GM12878 (cell line): ENCODE results near the gene WNT9A. TPM values are rescaled to one million over a fixed set of nuclear protein-coding genes. Genes with fewer than 3 reads are reported as not detected.

Source experiments
- ATAC-seq: fragments of 200-7000 bp; cut with Tn5 transposase; 3 replicates; pipeline ENCODE4 v1.9.1; 2020; ENCODE audit warnings: mild to moderate bottlenecking, moderate library complexity
- BruUV-seq: library from RNA; stranded (reverse); fragments of 400-500 nt; replicated peaks from 2 replicates; lab custom pipeline; 2021; lab: Mats Ljungman, UMichigan
- CTCF ChIA-PET: fragments of 300-600 bp; sonication (Branson Sonifier 250); formaldehyde crosslinking; extraction: SDS; loops from one replicate; lab custom pipeline; 2021; ENCODE audit warnings: inconsistent platforms; lab: Yijun Ruan, JAX
- POLR2A ChIA-PET: fragments of 350-600 bp; formaldehyde crosslinking; extraction: SDS; loops from one replicate; lab custom pipeline; 2021; ENCODE audit warnings: inconsistent platforms; lab: Charles Lee
- RAD21 ChIA-PET: fragments of 300-600 bp; sonication (Branson Sonifier 250); formaldehyde crosslinking; loops from one replicate; lab custom pipeline; 2023; ENCODE audit warnings: antibody characterized with exemption; ENCODE audit not compliant: unreplicated experiment; lab: Charles Lee
- SMC1A ChIA-PET: fragments of 300-600 bp; sonication (Branson Sonifier 250); formaldehyde crosslinking; loops from one replicate; lab custom pipeline; 2023; ENCODE audit not compliant: unreplicated experiment, uncharacterized antibody; lab: Charles Lee
- DNase-seq: peaks from one replicate; pipeline ENCODE4 v3.0.0-alpha.2; 2011; ENCODE audit warnings: low read depth, low spot score
- FAIRE-seq: peaks from 3 replicates; lab custom pipeline; 2011; peaks lifted over from hg19 to GRCh38; lab: Jason Lieb, UNC
- H2AFZ ChIP-seq: 2 replicates; pipeline ENCODE4 v1.6.0; 2011; ENCODE audit warnings: low read depth, low read length, control low read depth; ENCODE audit not compliant: control insufficient read depth
- H3K27ac ChIP-seq: 2 replicates; pipeline ENCODE4 v1.5.1; 2011; ENCODE audit warnings: control low read depth; ENCODE audit not compliant: control insufficient read depth, insufficient read depth
- H3K27me3 ChIP-seq, 2 experiments: replicated peaks in 1 of 2; 2 replicates each; pipeline versions ENCODE4 v1.6.0 to v1.6.1; 2011; ENCODE audit warnings: low read length in 1 of 2; ENCODE audit not compliant: control insufficient read depth in 2 of 2, insufficient read depth in 2 of 2
- H3K36me3 ChIP-seq, 2 experiments: 2 replicates each; pipeline ENCODE4 v1.5.1; 2011; ENCODE audit warnings: low read length in 1 of 2; ENCODE audit not compliant: control insufficient read depth in 2 of 2, insufficient read depth in 2 of 2
- H3K4me1 ChIP-seq: 2 replicates; pipeline ENCODE4 v1.6.1; 2011; ENCODE audit warnings: mild to moderate bottlenecking, low read length, moderate library complexity, mixed read lengths; ENCODE audit not compliant: control insufficient read depth, insufficient read depth
- H3K4me2 ChIP-seq: 2 replicates; pipeline ENCODE4 v1.6.0; 2011; ENCODE audit warnings: control low read depth; ENCODE audit not compliant: control insufficient read depth, insufficient read depth
- H3K4me3 ChIP-seq: fragments of 200-600 bp; sonication (generic); 2 replicates; pipeline ENCODE4 v1.5.1; 2016
- H3K79me2 ChIP-seq: 2 replicates; pipeline ENCODE4 v1.6.0; 2011; ENCODE audit warnings: low read length; ENCODE audit not compliant: control insufficient read depth, insufficient read depth
- H3K9ac ChIP-seq: 2 replicates; pipeline ENCODE4 v1.8.0; 2011; ENCODE audit warnings: low read length, control low read depth, mixed read lengths; ENCODE audit not compliant: control insufficient read depth, insufficient read depth
- H3K9me3 ChIP-seq: replicated peaks from 3 replicates; pipeline ENCODE4 v1.5.1; 2011; ENCODE audit warnings: mild to moderate bottlenecking, low read length; ENCODE audit not compliant: control insufficient read depth, insufficient read depth
- H4K20me1 ChIP-seq: 2 replicates; pipeline ENCODE4 v1.6.0; 2011; ENCODE audit not compliant: control insufficient read depth, insufficient read depth
- ZNF24 ChIP-seq: fragments of 450-650 bp; IDR thresholded peaks from 2 replicates; pipeline ENCODE4 v1.6.1; 2017; ENCODE audit warnings: antibody characterized with exemption, mild to moderate bottlenecking
- ZNF622 ChIP-seq: fragments of 450-650 bp; IDR thresholded peaks from 2 replicates; pipeline ENCODE4 v1.6.1; 2017; ENCODE audit warnings: mild to moderate bottlenecking, inconsistent platforms
- WGBS: methylation state at CpG from one replicate; pipeline ENCODE4 v1.1.6; 2016; ENCODE audit warnings: low lambda C conversion rate; ENCODE audit not compliant: insufficient replicate concordance, insufficient coverage; ENCODE audit errors: missing lambda C conversion rate; 5-methylcytosine and 5-hydroxymethylcytosine counted together
- in situ Hi-C: fragments of 300-500 bp; cut with MboI; formaldehyde crosslinking; loops from 9 replicates; pipeline ENCODE4 v1.14.3; 2018; ENCODE audit warnings: mixed read lengths
- intact Hi-C: fragments of 100-400 bp; cut with micrococcal nuclease; formaldehyde crosslinking; loops from one replicate; pipeline ENCODE4 v1.14.2; 2022; ENCODE audit not compliant: unreplicated experiment
- polyA plus RNA-seq, 11 experiments: library from polyadenylated mRNA; depleted of rRNA in 4 of 11; unstranded in 6 of 11; stranded (reverse) in 5 of 11; fragments of >200 nt; fragmentation: Nextera tagmentation in 4 of 11; fragmentation: Illumina TruSeq in 1 of 11; extraction: Ambion mirVana in 4 of 11; extraction: Trizol in 1 of 11; gene quantifications; 1 replicate in 1 of 11; 2 replicates in 10 of 11; pipeline versions ENCODE4 v1.2.1 to v1.2.3, GENCODE V29; 2011 to 2016; ENCODE audit warnings: inconsistent platforms in 2 of 11, missing spikeins in 2 of 11, low read depth in 1 of 11
- total RNA-seq, 4 experiments: library from RNA; depleted of rRNA in 3 of 4; stranded (reverse); fragments of >200 nt in 3 of 4; fragmentation: Illumina TruSeq in 1 of 4; extraction: Trizol in 1 of 4; gene quantifications; 2 replicates each; pipeline versions ENCODE4 v1.2.1 to v1.2.3, GENCODE V29; 2013 to 2021
- TF ChIP-seq, protein P1 (sequence below): IDR thresholded peaks from 2 replicates; pipeline ENCODE4 v1.6.1; 2012; ENCODE audit warnings: low read length, inconsistent platforms

WNT9A gene
- total and polyA plus RNA-seq, 10 of the 15 experiments (the other 5 are each of a cell fraction or from before 2014, with no cell fraction given): not detected

DNA sequence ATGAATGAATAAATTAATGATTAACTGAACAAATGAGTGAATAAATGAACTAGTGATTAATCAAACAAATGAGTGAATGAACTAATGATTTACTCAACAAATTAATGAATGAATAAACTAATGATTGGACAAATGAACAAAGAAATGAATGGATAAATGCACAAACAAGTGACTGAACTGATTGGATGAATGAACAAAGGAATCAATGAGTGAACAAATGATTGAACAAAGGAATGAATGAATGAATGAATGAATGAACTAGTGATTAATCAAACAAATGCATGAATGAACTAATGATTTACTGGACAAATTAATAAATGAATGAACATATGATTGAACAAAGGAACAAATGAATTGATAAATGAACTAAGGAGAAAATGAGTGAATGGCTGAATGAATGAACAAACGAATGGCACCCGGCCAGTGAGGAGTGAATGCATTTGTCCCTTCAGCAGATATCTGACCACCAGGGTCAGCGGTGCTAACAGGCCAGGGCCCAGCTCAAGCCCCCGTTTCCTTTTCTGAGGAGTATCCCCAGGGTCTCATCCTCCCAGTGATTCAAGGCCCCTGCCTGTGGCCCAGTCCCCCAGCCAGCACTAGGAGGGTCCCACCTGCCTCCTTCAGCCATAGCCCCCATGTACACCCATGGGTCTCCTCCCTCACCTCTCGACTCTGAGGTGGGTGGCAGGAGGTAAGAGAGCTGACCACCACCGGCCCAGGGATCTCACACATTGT is 49.9 kb downstream of the WNT9A start:
- FAIRE-seq: no peak

More for the DNA sequence above, 49.9 kb downstream of the WNT9A start:
- RAD21 ChIA-PET: no interaction called here
- Histone ChIP-seq H3K4me2 (no peak overlapping the region), H3K27me3 (no peaks in the 10 kb centered on the region), H3K27ac (no peak overlapping the region), H3K79me2 (no peaks in the 10 kb centered on the region), H3K36me3 (no peaks in the 10 kb centered on the region), H3K9ac (no peak overlapping the region), H2AFZ (no peak overlapping the region), H3K9me3 (no peaks in the 10 kb centered on the region), H3K4me1 (no peaks in the 10 kb centered on the region), H4K20me1 (no peaks in the 10 kb centered on the region), H3K4me3 (no peak overlapping the region)
- DNase-seq: no peak
- TF ChIP-seq, protein P1, sequence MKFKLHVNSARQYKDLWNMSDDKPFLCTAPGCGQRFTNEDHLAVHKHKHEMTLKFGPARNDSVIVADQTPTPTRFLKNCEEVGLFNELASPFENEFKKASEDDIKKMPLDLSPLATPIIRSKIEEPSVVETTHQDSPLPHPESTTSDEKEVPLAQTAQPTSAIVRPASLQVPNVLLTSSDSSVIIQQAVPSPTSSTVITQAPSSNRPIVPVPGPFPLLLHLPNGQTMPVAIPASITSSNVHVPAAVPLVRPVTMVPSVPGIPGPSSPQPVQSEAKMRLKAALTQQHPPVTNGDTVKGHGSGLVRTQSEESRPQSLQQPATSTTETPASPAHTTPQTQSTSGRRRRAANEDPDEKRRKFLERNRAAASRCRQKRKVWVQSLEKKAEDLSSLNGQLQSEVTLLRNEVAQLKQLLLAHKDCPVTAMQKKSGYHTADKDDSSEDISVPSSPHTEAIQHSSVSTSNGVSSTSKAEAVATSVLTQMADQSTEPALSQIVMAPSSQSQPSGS: no peak
- peak; percentile 94 for TF ChIP-seq ZNF24
- no peak for TF ChIP-seq ZNF622
- ATAC-seq: no peak
- BruUV-seq: no TSS peak
- intact Hi-C loops (no loop called here), in situ Hi-C loops (no loop called here)
- SMC1A ChIA-PET: interaction anchor here (0.6 kb wide), 1 partner anchor 17 kb away, joined by 3 read pairs; no protein-coding TSS in a partner anchor
- 16% methylated on average over 6 of the region's 6 CpGs for WGBS
- POLR2A ChIA-PET: no interaction called here
- CTCF ChIA-PET: no interaction called here
